HepG2 (cell line): Measurements from ENCODE around the gene CCNYL1. TPM values are rescaled to one million over a fixed set of nuclear protein-coding genes. Genes with fewer than 3 reads are reported as not detected.

Experiments
- DPF2 ChIP-seq: sonication (generic); formaldehyde crosslinking; IDR thresholded peaks from 2 replicates; pipeline ENCODE4 v1.4.0; 2020; ENCODE audit warnings: mild to moderate bottlenecking, low read depth, missing genetic modification reagents, borderline replicate concordance
- ETV5 ChIP-seq: IDR thresholded peaks from 2 replicates; pipeline ENCODE4 v1.6.1; 2018; ENCODE audit warnings: missing biosample characterization, missing genetic modification reagents, inconsistent platforms, borderline replicate concordance
- HES4 ChIP-seq: sonication (generic); formaldehyde crosslinking; IDR thresholded peaks from 2 replicates; pipeline ENCODE4 v1.9.0; 2021; ENCODE audit warnings: mild to moderate bottlenecking, missing genetic modification reagents, borderline replicate concordance
- JUN ChIP-seq: sonication (generic); formaldehyde crosslinking; IDR thresholded peaks from 2 replicates; pipeline ENCODE4 v1.4.0; 2020; ENCODE audit warnings: mild to moderate bottlenecking, missing genetic modification reagents
- SKI ChIP-seq: fragments of 450-650 bp; IDR thresholded peaks from one replicate; pipeline ENCODE4 v1.6.1; 2018; ENCODE audit warnings: mild to moderate bottlenecking; ENCODE audit not compliant: partially characterized antibody
- TBX2 ChIP-seq: sonication (generic); formaldehyde crosslinking; IDR thresholded peaks from 2 replicates; pipeline ENCODE4 v1.5.0; 2020; ENCODE audit warnings: missing genetic modification reagents, mild to moderate bottlenecking, borderline replicate concordance
- THAP11 ChIP-seq: IDR thresholded peaks from 2 replicates; pipeline ENCODE4 v1.6.1; 2016; ENCODE audit warnings: missing biosample characterization, missing genetic modification reagents
- ZNF12 ChIP-seq: sonication (generic); formaldehyde crosslinking; IDR thresholded peaks from 2 replicates; pipeline ENCODE4 v1.5.0; 2020; ENCODE audit warnings: missing genetic modification reagents
- ZNF253 ChIP-seq: sonication (generic); formaldehyde crosslinking; IDR thresholded peaks from 2 replicates; pipeline ENCODE4 v1.8.0; 2022; ENCODE audit warnings: mild to moderate bottlenecking, missing genetic modification reagents, borderline replicate concordance
- ZNF326 ChIP-seq: sonication (generic); formaldehyde crosslinking; IDR thresholded peaks from 2 replicates; pipeline ENCODE4 v1.4.0; 2020; ENCODE audit warnings: missing genetic modification reagents, borderline replicate concordance
- ZNF331 ChIP-seq: sonication (generic); formaldehyde crosslinking; IDR thresholded peaks from 2 replicates; pipeline ENCODE4 v1.4.0; 2020; ENCODE audit warnings: missing genetic modification reagents
- ZNF367 ChIP-seq: sonication (generic); formaldehyde crosslinking; IDR thresholded peaks from 2 replicates; pipeline ENCODE4 v1.4.0; 2020; ENCODE audit warnings: missing genetic modification reagents, borderline replicate concordance
- polyA plus RNA-seq, 8 experiments: library from polyadenylated mRNA; depleted of rRNA in 3 of 8; stranded (reverse) in 7 of 8; unstranded in 1 of 8; fragments of >200 nt; fragmentation: Illumina TruSeq in 4 of 8; extraction: Trizol in 4 of 8; gene quantifications; 2 replicates each; pipeline versions ENCODE4 v1.2.1 to v1.2.3, GENCODE V29; 2011 to 2016; ENCODE audit warnings: low read depth in 4 of 8, missing spikeins in 1 of 8, mixed read lengths in 1 of 8; ENCODE audit not compliant: insufficient read depth in 1 of 8
- total RNA-seq, 5 experiments: library from RNA; depleted of rRNA; stranded (reverse); fragments of >200 nt; fragmentation: Illumina TruSeq; extraction: Trizol; gene quantifications; 2 replicates each; pipeline ENCODE4 v1.2.3, GENCODE V29; 2016; ENCODE audit warnings: low read depth in 1 of 5
- TF ChIP-seq, protein P1 (sequence below): sonication (generic); formaldehyde crosslinking; IDR thresholded peaks from 2 replicates; pipeline ENCODE4 v1.4.0; 2020; ENCODE audit warnings: missing genetic modification reagents
- TF ChIP-seq, protein P2 (sequence below): sonication (generic); formaldehyde crosslinking; IDR thresholded peaks from 2 replicates; pipeline ENCODE4 v1.4.0; 2020; ENCODE audit warnings: mild to moderate bottlenecking, low read depth, missing genetic modification reagents
- TF ChIP-seq, protein P3 (sequence below): sonication (generic); formaldehyde crosslinking; IDR thresholded peaks from 2 replicates; pipeline ENCODE4 v1.5.0; 2020; ENCODE audit warnings: mild to moderate bottlenecking, missing genetic modification reagents, moderate library complexity
- TF ChIP-seq, protein P4 (sequence below): IDR thresholded peaks from 2 replicates; pipeline ENCODE4 v1.6.1; 2016; ENCODE audit warnings: missing genetic modification reagents, missing compliant biosample characterization
- TF ChIP-seq, protein P5 (sequence below): fragments of 450-650 bp; IDR thresholded peaks from 2 replicates; pipeline ENCODE4 v1.6.1; 2017; ENCODE audit warnings: mild to moderate bottlenecking

Gene CCNYL1
- total and polyA plus RNA-seq, 2 of the 13 experiments (the other 11 are each of a cell fraction or from before 2014, with no cell fraction given) = 12.5 to 16.2 TPM

DNA sequence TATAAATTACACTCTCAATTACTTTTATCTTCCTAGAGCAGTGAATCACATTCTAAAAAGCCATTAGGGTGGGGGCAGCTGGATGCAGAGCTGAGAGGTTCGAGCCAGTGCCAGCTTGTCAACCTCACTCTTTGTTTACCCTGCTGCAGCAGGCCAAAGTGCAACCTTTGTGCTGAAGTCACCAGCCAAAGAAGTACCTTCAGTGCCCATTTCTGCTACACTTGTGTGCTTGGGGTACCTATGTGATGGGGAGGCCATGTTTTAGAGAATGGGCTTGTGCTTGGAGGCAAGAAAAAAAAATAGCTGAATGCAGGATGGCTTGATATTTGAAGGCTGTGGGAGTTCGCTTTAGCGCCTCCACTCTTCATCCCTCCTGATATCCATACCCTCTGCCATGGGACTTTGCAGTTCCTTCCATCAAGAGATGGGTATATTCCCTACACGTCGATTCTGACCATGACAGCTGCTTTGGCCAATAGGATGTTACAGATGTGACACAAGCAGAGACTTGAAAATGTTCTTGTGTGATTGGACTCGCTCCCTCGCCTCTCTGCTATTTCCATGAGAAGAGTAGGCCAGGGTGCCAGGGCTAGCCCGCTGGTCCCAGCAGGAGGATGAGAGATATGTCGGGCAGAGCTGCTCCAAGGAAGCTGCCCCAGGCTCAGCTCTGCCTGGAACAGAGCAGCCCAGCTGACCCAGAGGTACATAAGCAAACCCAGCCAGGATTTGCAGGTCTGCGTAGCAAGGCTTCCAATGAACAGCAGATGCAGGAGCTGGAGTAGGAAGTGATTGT lies 71.0 kb downstream of the CCNYL1 start (continued):
- TF ChIP-seq, protein P1, sequence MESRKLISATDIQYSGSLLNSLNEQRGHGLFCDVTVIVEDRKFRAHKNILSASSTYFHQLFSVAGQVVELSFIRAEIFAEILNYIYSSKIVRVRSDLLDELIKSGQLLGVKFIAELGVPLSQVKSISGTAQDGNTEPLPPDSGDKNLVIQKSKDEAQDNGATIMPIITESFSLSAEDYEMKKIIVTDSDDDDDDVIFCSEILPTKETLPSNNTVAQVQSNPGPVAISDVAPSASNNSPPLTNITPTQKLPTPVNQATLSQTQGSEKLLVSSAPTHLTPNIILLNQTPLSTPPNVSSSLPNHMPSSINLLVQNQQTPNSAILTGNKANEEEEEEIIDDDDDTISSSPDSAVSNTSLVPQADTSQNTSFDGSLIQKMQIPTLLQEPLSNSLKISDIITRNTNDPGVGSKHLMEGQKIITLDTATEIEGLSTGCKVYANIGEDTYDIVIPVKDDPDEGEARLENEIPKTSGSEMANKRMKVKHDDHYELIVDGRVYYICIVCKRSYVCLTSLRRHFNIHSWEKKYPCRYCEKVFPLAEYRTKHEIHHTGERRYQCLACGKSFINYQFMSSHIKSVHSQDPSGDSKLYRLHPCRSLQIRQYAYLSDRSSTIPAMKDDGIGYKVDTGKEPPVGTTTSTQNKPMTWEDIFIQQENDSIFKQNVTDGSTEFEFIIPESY (CRISPR knock-in tag) = peak; percentile 20; the same call in 1 of the 2 replicates
- TF ChIP-seq THAP11 (0 out of 2 replicates have a peak, but pooled peaks have one; percentile 36), TBX2 (peak; percentile 87), ZNF12 (CRISPR knock-in tag) (peak; percentile 61; the same call in 1 of the 2 replicates), HES4 (CRISPR knock-in tag) (no peak), JUN (peak; percentile 49; the same call in 1 of the 2 replicates), ZNF331 (CRISPR knock-in tag) (peak; percentile 78), DPF2 (CRISPR knock-in tag) (peak; percentile 78), ETV5 (CRISPR knock-in tag) (0 out of 2 replicates have a peak, but pooled peaks have one; percentile 8), ZNF253 (CRISPR knock-in tag) (no peak), SKI (no peak), ZNF326 (CRISPR knock-in tag) (no peak), ZNF367 (CRISPR knock-in tag) (no peak)
- TF ChIP-seq, protein P2, sequence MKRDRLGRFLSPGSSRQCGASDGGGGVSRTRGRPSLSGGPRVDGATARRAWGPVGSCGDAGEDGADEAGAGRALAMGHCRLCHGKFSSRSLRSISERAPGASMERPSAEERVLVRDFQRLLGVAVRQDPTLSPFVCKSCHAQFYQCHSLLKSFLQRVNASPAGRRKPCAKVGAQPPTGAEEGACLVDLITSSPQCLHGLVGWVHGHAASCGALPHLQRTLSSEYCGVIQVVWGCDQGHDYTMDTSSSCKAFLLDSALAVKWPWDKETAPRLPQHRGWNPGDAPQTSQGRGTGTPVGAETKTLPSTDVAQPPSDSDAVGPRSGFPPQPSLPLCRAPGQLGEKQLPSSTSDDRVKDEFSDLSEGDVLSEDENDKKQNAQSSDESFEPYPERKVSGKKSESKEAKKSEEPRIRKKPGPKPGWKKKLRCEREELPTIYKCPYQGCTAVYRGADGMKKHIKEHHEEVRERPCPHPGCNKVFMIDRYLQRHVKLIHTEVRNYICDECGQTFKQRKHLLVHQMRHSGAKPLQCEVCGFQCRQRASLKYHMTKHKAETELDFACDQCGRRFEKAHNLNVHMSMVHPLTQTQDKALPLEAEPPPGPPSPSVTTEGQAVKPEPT = no peak
- TF ChIP-seq, protein P3, sequence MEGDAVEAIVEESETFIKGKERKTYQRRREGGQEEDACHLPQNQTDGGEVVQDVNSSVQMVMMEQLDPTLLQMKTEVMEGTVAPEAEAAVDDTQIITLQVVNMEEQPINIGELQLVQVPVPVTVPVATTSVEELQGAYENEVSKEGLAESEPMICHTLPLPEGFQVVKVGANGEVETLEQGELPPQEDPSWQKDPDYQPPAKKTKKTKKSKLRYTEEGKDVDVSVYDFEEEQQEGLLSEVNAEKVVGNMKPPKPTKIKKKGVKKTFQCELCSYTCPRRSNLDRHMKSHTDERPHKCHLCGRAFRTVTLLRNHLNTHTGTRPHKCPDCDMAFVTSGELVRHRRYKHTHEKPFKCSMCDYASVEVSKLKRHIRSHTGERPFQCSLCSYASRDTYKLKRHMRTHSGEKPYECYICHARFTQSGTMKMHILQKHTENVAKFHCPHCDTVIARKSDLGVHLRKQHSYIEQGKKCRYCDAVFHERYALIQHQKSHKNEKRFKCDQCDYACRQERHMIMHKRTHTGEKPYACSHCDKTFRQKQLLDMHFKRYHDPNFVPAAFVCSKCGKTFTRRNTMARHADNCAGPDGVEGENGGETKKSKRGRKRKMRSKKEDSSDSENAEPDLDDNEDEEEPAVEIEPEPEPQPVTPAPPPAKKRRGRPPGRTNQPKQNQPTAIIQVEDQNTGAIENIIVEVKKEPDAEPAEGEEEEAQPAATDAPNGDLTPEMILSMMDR = peak; percentile 13; the same call in 1 of the 2 replicates
- TF ChIP-seq, protein P4, sequence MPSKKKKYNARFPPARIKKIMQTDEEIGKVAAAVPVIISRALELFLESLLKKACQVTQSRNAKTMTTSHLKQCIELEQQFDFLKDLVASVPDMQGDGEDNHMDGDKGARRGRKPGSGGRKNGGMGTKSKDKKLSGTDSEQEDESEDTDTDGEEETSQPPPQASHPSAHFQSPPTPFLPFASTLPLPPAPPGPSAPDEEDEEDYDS = peak; percentile 55
- TF ChIP-seq, protein P5, sequence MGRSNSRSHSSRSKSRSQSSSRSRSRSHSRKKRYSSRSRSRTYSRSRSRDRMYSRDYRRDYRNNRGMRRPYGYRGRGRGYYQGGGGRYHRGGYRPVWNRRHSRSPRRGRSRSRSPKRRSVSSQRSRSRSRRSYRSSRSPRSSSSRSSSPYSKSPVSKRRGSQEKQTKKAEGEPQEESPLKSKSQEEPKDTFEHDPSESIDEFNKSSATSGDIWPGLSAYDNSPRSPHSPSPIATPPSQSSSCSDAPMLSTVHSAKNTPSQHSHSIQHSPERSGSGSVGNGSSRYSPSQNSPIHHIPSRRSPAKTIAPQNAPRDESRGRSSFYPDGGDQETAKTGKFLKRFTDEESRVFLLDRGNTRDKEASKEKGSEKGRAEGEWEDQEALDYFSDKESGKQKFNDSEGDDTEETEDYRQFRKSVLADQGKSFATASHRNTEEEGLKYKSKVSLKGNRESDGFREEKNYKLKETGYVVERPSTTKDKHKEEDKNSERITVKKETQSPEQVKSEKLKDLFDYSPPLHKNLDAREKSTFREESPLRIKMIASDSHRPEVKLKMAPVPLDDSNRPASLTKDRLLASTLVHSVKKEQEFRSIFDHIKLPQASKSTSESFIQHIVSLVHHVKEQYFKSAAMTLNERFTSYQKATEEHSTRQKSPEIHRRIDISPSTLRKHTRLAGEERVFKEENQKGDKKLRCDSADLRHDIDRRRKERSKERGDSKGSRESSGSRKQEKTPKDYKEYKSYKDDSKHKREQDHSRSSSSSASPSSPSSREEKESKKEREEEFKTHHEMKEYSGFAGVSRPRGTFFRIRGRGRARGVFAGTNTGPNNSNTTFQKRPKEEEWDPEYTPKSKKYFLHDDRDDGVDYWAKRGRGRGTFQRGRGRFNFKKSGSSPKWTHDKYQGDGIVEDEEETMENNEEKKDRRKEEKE = no peak
